DOHH2 (cell line): Measurements from ENCODE around the gene SERPINA5.

Experiments used
- EZH2phosphoT487 ChIP-seq: fragments of 200-600 bp; sonication (generic); IDR thresholded peaks from 2 replicates; pipeline ENCODE4 v1.6.1; 2017; ENCODE audit warnings: borderline replicate concordance, mild to moderate bottlenecking, antibody characterized with exemption, low read length, moderate library complexity, mixed read lengths
- TF ChIP-seq, protein P1 (sequence below): fragments of 200-600 bp; sonication (generic); IDR thresholded peaks from one replicate; pipeline ENCODE4 v1.5.1; 2014; ENCODE audit warnings: antibody characterized with exemption, mild to moderate bottlenecking, low read depth, low read length; ENCODE audit not compliant: poor library complexity, severe bottlenecking

DNA sequence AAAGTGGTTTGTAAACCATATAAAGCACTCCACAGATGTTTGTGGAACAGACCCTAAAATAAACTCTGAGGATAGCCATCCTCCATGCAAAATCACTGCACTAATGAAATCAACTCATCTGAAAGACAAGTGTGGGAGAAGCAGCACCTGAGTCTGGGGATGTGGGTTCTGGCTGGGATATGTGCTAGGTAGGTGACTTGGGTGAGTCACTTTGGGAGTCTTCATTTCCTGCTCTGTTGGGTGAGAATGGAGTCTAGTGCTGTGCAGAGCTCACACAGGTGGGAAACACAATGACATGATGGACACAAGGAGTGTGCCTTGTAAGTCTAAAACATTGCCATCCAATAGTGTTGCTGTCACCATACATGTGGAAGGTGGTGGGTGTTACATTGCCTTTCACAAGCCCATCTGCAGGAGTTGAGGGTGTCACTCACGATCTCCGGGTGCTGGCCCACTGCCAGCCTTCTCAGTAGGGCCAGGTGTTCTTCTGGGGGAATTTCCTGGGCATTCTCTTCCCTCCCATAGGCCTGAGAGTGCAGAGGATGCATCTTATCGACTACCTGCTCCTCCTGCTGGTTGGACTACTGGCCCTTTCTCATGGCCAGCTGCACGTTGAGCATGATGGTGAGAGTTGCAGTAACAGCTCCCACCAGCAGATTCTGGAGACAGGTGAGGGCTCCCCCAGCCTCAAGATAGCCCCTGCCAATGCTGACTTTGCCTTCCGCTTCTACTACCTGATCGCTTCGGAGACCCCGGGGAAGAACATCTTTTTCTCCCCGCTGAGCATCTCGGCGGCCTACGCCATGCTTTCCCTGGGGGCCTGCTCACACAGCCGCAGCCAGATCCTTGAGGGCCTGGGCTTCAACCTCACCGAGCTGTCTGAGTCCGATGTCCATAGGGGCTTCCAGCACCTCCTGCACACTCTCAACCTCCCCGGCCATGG, 18.0 kb upstream of the SERPINA5 start:
- TF ChIP-seq, protein P1, sequence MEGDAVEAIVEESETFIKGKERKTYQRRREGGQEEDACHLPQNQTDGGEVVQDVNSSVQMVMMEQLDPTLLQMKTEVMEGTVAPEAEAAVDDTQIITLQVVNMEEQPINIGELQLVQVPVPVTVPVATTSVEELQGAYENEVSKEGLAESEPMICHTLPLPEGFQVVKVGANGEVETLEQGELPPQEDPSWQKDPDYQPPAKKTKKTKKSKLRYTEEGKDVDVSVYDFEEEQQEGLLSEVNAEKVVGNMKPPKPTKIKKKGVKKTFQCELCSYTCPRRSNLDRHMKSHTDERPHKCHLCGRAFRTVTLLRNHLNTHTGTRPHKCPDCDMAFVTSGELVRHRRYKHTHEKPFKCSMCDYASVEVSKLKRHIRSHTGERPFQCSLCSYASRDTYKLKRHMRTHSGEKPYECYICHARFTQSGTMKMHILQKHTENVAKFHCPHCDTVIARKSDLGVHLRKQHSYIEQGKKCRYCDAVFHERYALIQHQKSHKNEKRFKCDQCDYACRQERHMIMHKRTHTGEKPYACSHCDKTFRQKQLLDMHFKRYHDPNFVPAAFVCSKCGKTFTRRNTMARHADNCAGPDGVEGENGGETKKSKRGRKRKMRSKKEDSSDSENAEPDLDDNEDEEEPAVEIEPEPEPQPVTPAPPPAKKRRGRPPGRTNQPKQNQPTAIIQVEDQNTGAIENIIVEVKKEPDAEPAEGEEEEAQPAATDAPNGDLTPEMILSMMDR, result no peak
- TF ChIP-seq EZH2phosphoT487, result no peak
